H9 (cell line): ENCODE data around the gene ENAM. TPM values are rescaled to one million over a fixed set of nuclear protein-coding genes. Genes with fewer than 3 reads are reported as not detected.

Experiments used
- DNase-seq: peaks from one replicate; pipeline ENCODE4 v3.0.0-alpha.2; 2017
- H2AFZ ChIP-seq: one replicate; pipeline ENCODE4 v1.6.1; 2013; ENCODE audit warnings: mild to moderate bottlenecking, low read length, control low read depth, moderate library complexity
- H2AK5ac ChIP-seq: 2 replicates; pipeline ENCODE4 v1.6.1; 2013; ENCODE audit warnings: low read length, control low read depth, mixed read lengths; ENCODE audit not compliant: insufficient read length
- H2BK120ac ChIP-seq: one replicate; pipeline ENCODE4 v1.6.1; 2013; ENCODE audit warnings: low read depth, mild to moderate bottlenecking, low read length, control low read depth, inconsistent platforms; ENCODE audit not compliant: poor library complexity, severe bottlenecking
- H2BK12ac ChIP-seq: 2 replicates; pipeline ENCODE4 v1.6.1; 2013; ENCODE audit warnings: low read length, control low read depth, mixed read lengths, low read depth; ENCODE audit not compliant: insufficient read length
- H2BK15ac ChIP-seq: 2 replicates; pipeline ENCODE4 v1.6.1; 2013; ENCODE audit warnings: low read depth, low read length, control low read depth
- H2BK20ac ChIP-seq: one replicate; pipeline ENCODE4 v1.6.1; 2013; ENCODE audit warnings: low read depth, mild to moderate bottlenecking, low read length, control low read depth, inconsistent platforms; ENCODE audit not compliant: poor library complexity, severe bottlenecking
- H2BK5ac ChIP-seq: 2 replicates; pipeline ENCODE4 v1.6.1; 2013; ENCODE audit warnings: low read length, control low read depth, mixed read lengths; ENCODE audit not compliant: insufficient read length
- H3K14ac ChIP-seq: 2 replicates; pipeline ENCODE4 v1.6.1; 2013; ENCODE audit warnings: low read length, control low read depth; ENCODE audit not compliant: insufficient read depth
- H3K18ac ChIP-seq: 2 replicates; pipeline ENCODE4 v1.6.1; 2013; ENCODE audit warnings: low read depth, mild to moderate bottlenecking, mixed read lengths, low read length, control low read depth; ENCODE audit not compliant: insufficient read length
- H3K23ac ChIP-seq: 2 replicates; pipeline ENCODE4 v1.6.1; 2013; ENCODE audit warnings: low read length, control low read depth, mixed read lengths, low read depth; ENCODE audit not compliant: insufficient read length
- H3K23me2 ChIP-seq: 2 replicates; pipeline ENCODE4 v1.6.1; 2013; ENCODE audit warnings: low read depth, mild to moderate bottlenecking, mixed read lengths, low read length, control low read depth; ENCODE audit not compliant: insufficient read length, poor library complexity, severe bottlenecking
- H3K27ac ChIP-seq: 2 replicates; pipeline ENCODE4 v1.5.1; 2013; ENCODE audit warnings: low read length, control low read depth, mixed read lengths, low read depth; ENCODE audit not compliant: insufficient read length
- H3K27me3 ChIP-seq: 2 replicates; pipeline ENCODE4 v1.6.1; 2013; ENCODE audit warnings: low read length, control low read depth, inconsistent platforms; ENCODE audit not compliant: insufficient read depth
- H3K4ac ChIP-seq: 2 replicates; pipeline ENCODE4 v1.6.1; 2013; ENCODE audit warnings: low read depth, mild to moderate bottlenecking, control low read depth, inconsistent platforms, low read length, moderate library complexity
- H3K4me1 ChIP-seq: 2 replicates; pipeline ENCODE4 v1.6.1; 2013; ENCODE audit warnings: low read length, control low read depth, inconsistent platforms; ENCODE audit not compliant: insufficient read depth
- H3K4me2 ChIP-seq: 2 replicates; pipeline ENCODE4 v1.6.1; 2013; ENCODE audit warnings: low read length, control low read depth, mixed read lengths; ENCODE audit not compliant: insufficient read length, insufficient read depth
- H3K56ac ChIP-seq: 2 replicates; pipeline ENCODE4 v1.6.1; 2013; ENCODE audit warnings: low read depth, mild to moderate bottlenecking, mixed read lengths, low read length, control low read depth; ENCODE audit not compliant: insufficient read length
- H3K79me1 ChIP-seq: 2 replicates; pipeline ENCODE4 v1.6.1; 2013; ENCODE audit warnings: low read depth, mild to moderate bottlenecking, moderate library complexity, low read length, control low read depth, inconsistent platforms; ENCODE audit not compliant: insufficient read depth, poor library complexity, severe bottlenecking
- H3K79me2 ChIP-seq: 2 replicates; pipeline ENCODE4 v1.6.1; 2013; ENCODE audit warnings: low read length, control low read depth, inconsistent platforms; ENCODE audit not compliant: insufficient read depth
- H3K9ac ChIP-seq: 2 replicates; pipeline ENCODE4 v1.6.1; 2013; ENCODE audit warnings: low read length, control low read depth, mixed read lengths; ENCODE audit not compliant: insufficient read length; ENCODE audit errors: extremely low read depth
- H3K9me3 ChIP-seq: one replicate; pipeline ENCODE4 v1.6.1; 2013; ENCODE audit warnings: low read depth, low read length, inconsistent platforms; ENCODE audit not compliant: control insufficient read depth
- H3T11ph ChIP-seq: one replicate; pipeline ENCODE4 v1.6.1; 2013; ENCODE audit warnings: mild to moderate bottlenecking, low read length, control low read depth, inconsistent platforms
- H4K20me1 ChIP-seq: one replicate; pipeline ENCODE4 v1.6.1; 2013; ENCODE audit not compliant: control insufficient read depth, insufficient read length, insufficient read depth
- H4K5ac ChIP-seq: 2 replicates; pipeline ENCODE4 v1.6.1; 2013; ENCODE audit warnings: low read depth, mild to moderate bottlenecking, mixed read lengths, low read length, control low read depth; ENCODE audit not compliant: insufficient read length
- H4K8ac ChIP-seq: replicated peaks from 2 replicates; pipeline ENCODE4 v1.6.1; 2013; ENCODE audit warnings: low read length, control low read depth, mixed read lengths, low read depth; ENCODE audit not compliant: insufficient read length
- H4K91ac ChIP-seq: 2 replicates; pipeline ENCODE4 v1.6.1; 2013; ENCODE audit warnings: low read depth, mild to moderate bottlenecking, moderate library complexity, mixed read lengths, low read length, control low read depth; ENCODE audit not compliant: insufficient read length
- H3K27ac Mint-ChIP-seq, 3 experiments: 2 replicates in 2 of 3; 3 replicates in 1 of 3; pipeline ENCODE4 v1.8.0; 2020 to 2021; ENCODE audit warnings: mixed read lengths in 3 of 3, mild to moderate bottlenecking in 1 of 3, moderate library complexity in 1 of 3
- H3K27me3 Mint-ChIP-seq: 2 replicates; pipeline ENCODE4 v1.8.0; 2021; ENCODE audit warnings: low read depth, mild to moderate bottlenecking, moderate library complexity, mixed read lengths
- H3K36me3 Mint-ChIP-seq, 3 experiments: 2 replicates in 2 of 3; 3 replicates in 1 of 3; pipeline ENCODE4 v1.8.0; 2020 to 2021; ENCODE audit warnings: low read depth in 3 of 3, mixed read lengths in 3 of 3; ENCODE audit not compliant: insufficient read depth in 1 of 3
- H3K4me1 Mint-ChIP-seq, 2 experiments: 2 replicates each; pipeline ENCODE4 v1.8.0; 2020; ENCODE audit warnings: mixed read lengths in 2 of 2
- H3K4me3 Mint-ChIP-seq, 2 experiments: 2 replicates in 1 of 2; 3 replicates in 1 of 2; pipeline ENCODE4 v1.8.0; 2020 to 2021; ENCODE audit warnings: mild to moderate bottlenecking in 2 of 2, mixed read lengths in 2 of 2, moderate library complexity in 1 of 2
- H3K9me3 Mint-ChIP-seq, 2 experiments: 2 replicates in 1 of 2; 3 replicates in 1 of 2; pipeline ENCODE4 v1.8.0; 2020; ENCODE audit warnings: mild to moderate bottlenecking in 2 of 2, mixed read lengths in 2 of 2, moderate library complexity in 1 of 2
- WGBS: extraction: QIAGEN DNeasy Blood & Tissue Kit; methylation state at CpG from one replicate; pipeline ENCODE4 v1.1.7; 2013; ENCODE audit warnings: missing lambda C conversion rate, low lambda C conversion rate, mixed read lengths; ENCODE audit not compliant: insufficient read length; ENCODE audit errors: extremely low coverage; 5-methylcytosine and 5-hydroxymethylcytosine counted together
- total RNA-seq: library from RNA; stranded (reverse); gene quantifications from 2 replicates; pipeline ENCODE4 v1.2.1, GENCODE V29; 2021
- TF ChIP-seq, protein P1 (sequence below): fragments of 200-600 bp; sonication (generic); conservative IDR thresholded peaks from 3 replicates; pipeline ENCODE4 v1.8.0; 2021; ENCODE audit warnings: antibody characterized with exemption, mild to moderate bottlenecking

ENAM gene
- total RNA-seq, 1 experiment from 2014 or later = not detected

DNA sequence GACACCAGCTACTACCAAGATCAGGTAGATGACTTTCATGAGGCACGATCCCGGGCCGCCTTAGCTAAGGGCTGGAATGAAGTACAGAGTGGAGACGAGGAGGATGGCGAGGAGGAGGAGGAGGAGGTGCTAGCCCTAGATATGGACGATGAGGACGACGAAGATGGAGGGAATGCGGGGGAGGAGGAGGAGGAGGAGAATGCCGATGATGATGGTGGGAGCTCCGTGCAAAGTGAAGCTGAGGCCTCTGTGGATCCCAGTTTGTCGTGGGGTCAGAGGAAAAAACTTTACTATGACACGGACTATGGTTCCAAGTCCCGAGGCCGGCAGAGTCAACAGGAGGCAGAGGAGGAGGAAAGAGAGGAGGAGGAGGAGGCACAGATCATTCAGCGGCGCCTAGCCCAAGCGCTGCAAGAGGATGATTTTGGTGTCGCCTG lies 60.3 kb downstream of the ENAM start:
- no peak overlapping the region for H3K23ac ChIP-seq
- no peak for DNase-seq
- no peaks in the 10 kb centered on the region for H4K20me1 ChIP-seq
- no peak overlapping the region; the same call in 1 of the 2 replicates for H3K4ac ChIP-seq
- TF ChIP-seq, protein P1, sequence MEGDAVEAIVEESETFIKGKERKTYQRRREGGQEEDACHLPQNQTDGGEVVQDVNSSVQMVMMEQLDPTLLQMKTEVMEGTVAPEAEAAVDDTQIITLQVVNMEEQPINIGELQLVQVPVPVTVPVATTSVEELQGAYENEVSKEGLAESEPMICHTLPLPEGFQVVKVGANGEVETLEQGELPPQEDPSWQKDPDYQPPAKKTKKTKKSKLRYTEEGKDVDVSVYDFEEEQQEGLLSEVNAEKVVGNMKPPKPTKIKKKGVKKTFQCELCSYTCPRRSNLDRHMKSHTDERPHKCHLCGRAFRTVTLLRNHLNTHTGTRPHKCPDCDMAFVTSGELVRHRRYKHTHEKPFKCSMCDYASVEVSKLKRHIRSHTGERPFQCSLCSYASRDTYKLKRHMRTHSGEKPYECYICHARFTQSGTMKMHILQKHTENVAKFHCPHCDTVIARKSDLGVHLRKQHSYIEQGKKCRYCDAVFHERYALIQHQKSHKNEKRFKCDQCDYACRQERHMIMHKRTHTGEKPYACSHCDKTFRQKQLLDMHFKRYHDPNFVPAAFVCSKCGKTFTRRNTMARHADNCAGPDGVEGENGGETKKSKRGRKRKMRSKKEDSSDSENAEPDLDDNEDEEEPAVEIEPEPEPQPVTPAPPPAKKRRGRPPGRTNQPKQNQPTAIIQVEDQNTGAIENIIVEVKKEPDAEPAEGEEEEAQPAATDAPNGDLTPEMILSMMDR = no peak
- H3K36me3 Mint-ChIP-seq = peaks cover 8 to 31% (median 26%) of the 10 kb centered on the region in 3 experiments; a peak in 6 of 7 replicates
- H3K18ac ChIP-seq = peak overlapping the region; percentile 84
- H4K5ac ChIP-seq = peak overlapping the region; percentile 80
- peaks cover 21 to 28% of the 10 kb centered on the region in 2 experiments for H3K4me1 Mint-ChIP-seq
- no peak overlapping the region for H2AFZ ChIP-seq
- peaks cover 14% of the 10 kb centered on the region for H3K79me2 ChIP-seq
- H2BK15ac ChIP-seq = no peak overlapping the region
- peaks cover 5% of the 10 kb centered on the region for H3K4me1 ChIP-seq
- no peak overlapping the region for H2BK20ac ChIP-seq
- no peak overlapping the region for H3T11ph ChIP-seq
- H3K9me3 Mint-ChIP-seq = no peaks in the 10 kb centered on the region; a peak in 1 of 5 replicates
- peak overlapping the region; percentile 96 to 100 for H3K4me3 Mint-ChIP-seq
- H2AK5ac ChIP-seq = no peak overlapping the region
- H3K9ac ChIP-seq = peak overlapping the region; percentile 95
- H3K27ac ChIP-seq = peak overlapping the region; percentile 63
- peak overlapping the region; percentile 75 for H3K14ac ChIP-seq
- peak overlapping the region; percentile 25 for H4K8ac ChIP-seq
- no peaks in the 10 kb centered on the region for H3K9me3 ChIP-seq
- no peaks in the 10 kb centered on the region for H3K27me3 ChIP-seq
- H2BK5ac ChIP-seq = peak overlapping the region; percentile 10
- peaks cover 2% of the 10 kb centered on the region; the same call in 1 of the 2 replicates for H3K27me3 Mint-ChIP-seq
- no CpG with 5 or more reads among the region's 19 CpGs for WGBS
- H3K27ac Mint-ChIP-seq = peak overlapping the region; percentile 98 to 100 (median 99)
- H4K91ac ChIP-seq = no peak overlapping the region
- peaks cover 15% of the 10 kb centered on the region for H3K23me2 ChIP-seq
- H3K56ac ChIP-seq = peak overlapping the region; percentile 30
- H3K79me1 ChIP-seq = no peaks in the 10 kb centered on the region
- H3K4me2 ChIP-seq = peak overlapping the region; percentile 97
- H2BK120ac ChIP-seq = no peak overlapping the region
- no peak overlapping the region for H2BK12ac ChIP-seq
